MCF 10A (cell line): ENCODE measurements around the gene GPC5. TPM values are rescaled to one million over a fixed set of nuclear protein-coding genes. Genes with fewer than 3 reads are reported as not detected.

Experiments
- BruUV-seq: library from RNA; stranded (reverse); fragments of 400-500 nt; replicated peaks from 2 replicates; lab custom pipeline; 2021; lab: Mats Ljungman, UMichigan
- CTCF ChIA-PET: fragments of 300-600 bp; sonication (Branson Sonifier 250); formaldehyde crosslinking; extraction: SDS; loops from one replicate; lab custom pipeline; 2021; ENCODE audit warnings: antibody characterized with exemption, inconsistent platforms; lab: Yijun Ruan, JAX
- POLR2A ChIA-PET: fragments of 300-600, 350-650 bp; sonication (Branson Sonifier 250); formaldehyde crosslinking; extraction: SDS; loops from one replicate; lab custom pipeline; 2020; ENCODE audit warnings: antibody characterized with exemption, inconsistent platforms; lab: Yijun Ruan, JAX
- DNase-seq: peaks from one replicate; pipeline ENCODE4 v3.0.0-alpha.2; 2018; ENCODE audit not compliant: unreplicated experiment
- H3K27ac Mint-ChIP-seq: one replicate; pipeline ENCODE4 v1.8.0; 2022; ENCODE audit warnings: mild to moderate bottlenecking, low read depth, mixed read lengths; ENCODE audit not compliant: unreplicated experiment
- H3K27me3 Mint-ChIP-seq: one replicate; pipeline ENCODE4 v1.8.0; 2022; ENCODE audit warnings: mixed read lengths; ENCODE audit not compliant: insufficient read depth, unreplicated experiment
- H3K36me3 Mint-ChIP-seq: one replicate; pipeline ENCODE4 v1.8.0; 2022; ENCODE audit warnings: mild to moderate bottlenecking, moderate library complexity, mixed read lengths; ENCODE audit not compliant: insufficient read depth, unreplicated experiment
- H3K4me1 Mint-ChIP-seq: one replicate; pipeline ENCODE4 v1.8.0; 2022; ENCODE audit warnings: mixed read lengths; ENCODE audit not compliant: insufficient read depth, unreplicated experiment
- H3K4me3 Mint-ChIP-seq: one replicate; pipeline ENCODE4 v1.8.0; 2022; ENCODE audit warnings: mild to moderate bottlenecking, moderate library complexity, mixed read lengths; ENCODE audit not compliant: unreplicated experiment
- H3K9me3 Mint-ChIP-seq: one replicate; pipeline ENCODE4 v1.8.0; 2022; ENCODE audit warnings: mixed read lengths; ENCODE audit not compliant: unreplicated experiment
- intact Hi-C: fragments of 100-400 bp; cut with micrococcal nuclease; formaldehyde crosslinking; loops from 2 replicates; pipeline ENCODE4 v1.14.1; 2022
- total RNA-seq: library from RNA; stranded (reverse); gene quantifications from 2 replicates; pipeline ENCODE4 v1.2.3, GENCODE V29; 2022
- TF ChIP-seq, protein P1 (sequence below): fragments of 200-600 bp; IDR thresholded peaks from one replicate; pipeline ENCODE4 v1.8.0; 2022; ENCODE audit warnings: antibody characterized with exemption, mild to moderate bottlenecking; ENCODE audit not compliant: unreplicated experiment

GPC5 gene
- total RNA-seq, 1 experiment from 2014 or later = not detected

DNA sequence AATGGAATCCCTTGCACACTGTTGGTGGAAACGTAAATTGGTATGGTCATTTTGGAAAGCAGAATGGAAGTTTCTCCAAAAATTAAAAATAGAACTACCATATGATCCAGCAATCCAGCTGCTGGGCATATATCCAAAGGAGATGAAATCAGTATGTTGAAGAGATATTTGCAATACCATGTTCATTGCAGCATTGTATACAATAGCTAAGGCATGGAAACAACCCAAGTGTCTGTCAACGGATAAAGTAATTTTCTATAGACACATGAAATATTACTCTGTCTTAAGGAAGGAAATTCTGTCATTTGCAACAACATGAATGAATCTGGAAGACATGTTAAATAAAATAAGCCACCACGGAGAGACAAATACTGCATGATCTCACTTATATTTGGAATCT, 124.7 kb downstream of the GPC5 start:
- Mint-ChIP-seq H3K36me3 (no peaks in the 10 kb centered on the region), H3K9me3 (no peaks in the 10 kb centered on the region), H3K27ac (no peak overlapping the region), H3K4me3 (no peak overlapping the region), H3K27me3 (peaks cover 43% of the 10 kb centered on the region), H3K4me1 (no peaks in the 10 kb centered on the region)
- intact Hi-C loops = no loop called here
- TF ChIP-seq, protein P1, sequence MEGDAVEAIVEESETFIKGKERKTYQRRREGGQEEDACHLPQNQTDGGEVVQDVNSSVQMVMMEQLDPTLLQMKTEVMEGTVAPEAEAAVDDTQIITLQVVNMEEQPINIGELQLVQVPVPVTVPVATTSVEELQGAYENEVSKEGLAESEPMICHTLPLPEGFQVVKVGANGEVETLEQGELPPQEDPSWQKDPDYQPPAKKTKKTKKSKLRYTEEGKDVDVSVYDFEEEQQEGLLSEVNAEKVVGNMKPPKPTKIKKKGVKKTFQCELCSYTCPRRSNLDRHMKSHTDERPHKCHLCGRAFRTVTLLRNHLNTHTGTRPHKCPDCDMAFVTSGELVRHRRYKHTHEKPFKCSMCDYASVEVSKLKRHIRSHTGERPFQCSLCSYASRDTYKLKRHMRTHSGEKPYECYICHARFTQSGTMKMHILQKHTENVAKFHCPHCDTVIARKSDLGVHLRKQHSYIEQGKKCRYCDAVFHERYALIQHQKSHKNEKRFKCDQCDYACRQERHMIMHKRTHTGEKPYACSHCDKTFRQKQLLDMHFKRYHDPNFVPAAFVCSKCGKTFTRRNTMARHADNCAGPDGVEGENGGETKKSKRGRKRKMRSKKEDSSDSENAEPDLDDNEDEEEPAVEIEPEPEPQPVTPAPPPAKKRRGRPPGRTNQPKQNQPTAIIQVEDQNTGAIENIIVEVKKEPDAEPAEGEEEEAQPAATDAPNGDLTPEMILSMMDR = no peak
- POLR2A ChIA-PET = no interaction called here
- CTCF ChIA-PET = interaction anchor here (0.6 to 1.1 kb wide), 2 partner anchors 54 to 107 kb away, joined by 3 to 4 read pairs; no protein-coding TSS in a partner anchor
- no peak for DNase-seq
- BruUV-seq = no TSS peak

DNA sequence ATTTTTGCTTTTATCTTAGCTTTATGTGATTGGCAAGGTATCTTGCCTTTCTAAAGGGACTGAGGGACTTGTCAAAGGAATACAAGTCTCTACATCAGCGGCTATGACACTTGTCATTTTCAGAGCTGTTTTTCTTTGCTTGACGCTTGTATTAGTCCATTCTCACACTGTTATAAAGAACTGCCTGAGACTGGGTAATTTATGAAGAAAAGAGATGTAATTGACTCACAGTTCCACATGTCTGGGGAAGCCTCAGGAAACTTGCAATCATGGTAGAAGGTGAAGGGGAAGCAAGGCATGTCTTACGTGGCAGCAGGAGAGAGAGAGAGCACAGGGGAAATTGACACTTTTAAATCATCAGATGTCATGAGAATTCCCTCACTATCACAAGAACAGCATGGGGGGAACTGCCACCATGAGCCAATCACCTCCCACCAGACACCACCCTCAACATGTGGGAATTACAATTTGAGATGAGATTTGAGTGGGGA, 128.2 kb downstream of the GPC5 start:
- intact Hi-C loops = no loop called here
- ChIA-PET CTCF (no interaction called here), POLR2A (no interaction called here)
- no peak for DNase-seq
- TF ChIP-seq, protein P1 = no peak
- H3K36me3 Mint-ChIP-seq = no peaks in the 10 kb centered on the region
- no TSS peak for BruUV-seq
- peaks cover 75% of the 10 kb centered on the region for H3K27me3 Mint-ChIP-seq
- no peaks in the 10 kb centered on the region for H3K9me3 Mint-ChIP-seq
- no peak overlapping the region for H3K4me3 Mint-ChIP-seq
- no peak overlapping the region for H3K27ac Mint-ChIP-seq
- H3K4me1 Mint-ChIP-seq = no peaks in the 10 kb centered on the region

DNA sequence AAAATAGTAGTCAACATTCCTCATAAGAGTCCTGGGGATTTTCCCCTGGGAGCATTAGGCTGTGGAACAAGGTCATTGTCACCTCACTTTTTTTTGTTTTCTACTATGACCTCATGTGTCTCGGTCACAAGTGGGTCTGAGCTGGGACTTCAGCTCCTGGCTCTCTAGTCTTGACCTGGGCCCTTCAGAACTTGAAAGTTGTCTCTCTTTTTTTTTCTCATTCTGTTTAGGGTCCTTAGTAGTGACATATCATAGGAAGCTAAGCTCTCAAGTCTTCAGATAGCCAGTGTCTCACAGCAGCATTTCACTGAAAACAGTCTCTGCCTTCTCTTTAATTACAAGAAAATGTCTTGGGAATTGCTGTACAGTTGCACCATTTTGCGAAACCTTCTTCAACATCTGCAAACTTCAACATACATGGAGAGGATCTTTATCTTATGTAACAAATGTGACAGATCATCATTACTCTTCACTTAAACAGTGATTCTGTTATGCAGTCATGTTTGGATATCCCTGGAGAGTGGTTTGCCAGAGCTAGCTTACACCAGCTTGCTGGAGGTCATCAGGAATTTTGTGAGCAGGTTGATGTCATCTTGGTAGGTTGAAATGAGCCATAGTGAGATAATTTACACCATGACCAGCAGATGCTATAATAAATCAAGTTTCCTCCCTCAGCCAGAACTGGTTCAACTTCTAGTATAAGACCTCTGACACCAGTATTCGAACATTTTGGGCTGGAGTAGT, 131.5 kb downstream of the GPC5 start:
- H3K4me3 Mint-ChIP-seq = no peak overlapping the region
- DNase-seq = no peak
- H3K36me3 Mint-ChIP-seq = no peaks in the 10 kb centered on the region
- TF ChIP-seq, protein P1 = no peak
- H3K27me3 Mint-ChIP-seq = peaks cover 83% of the 10 kb centered on the region
- intact Hi-C loops = no loop called here
- BruUV-seq = no TSS peak
- H3K9me3 Mint-ChIP-seq = no peaks in the 10 kb centered on the region
- CTCF ChIA-PET = no interaction called here
- POLR2A ChIA-PET = no interaction called here
- no peak overlapping the region for H3K27ac Mint-ChIP-seq
- no peaks in the 10 kb centered on the region for H3K4me1 Mint-ChIP-seq

DNA sequence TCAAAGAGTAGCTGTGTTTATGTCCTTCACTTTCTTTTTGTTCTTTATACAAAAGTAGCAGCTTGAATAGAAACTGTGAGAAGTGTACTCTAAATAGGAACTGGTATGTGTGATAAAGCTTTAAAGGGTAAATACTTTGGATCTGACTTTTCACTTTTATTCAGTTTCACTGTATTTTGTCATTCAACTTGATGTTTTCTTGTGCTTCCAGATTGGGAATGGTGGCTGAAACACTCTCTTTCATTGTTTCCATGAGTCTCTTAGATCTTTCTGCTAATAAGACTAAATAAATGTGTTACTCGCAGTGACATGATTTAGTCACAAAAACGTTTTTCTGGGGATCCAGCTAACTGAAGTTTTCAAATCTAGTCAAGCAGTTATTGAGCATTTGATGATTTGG, 133.2 kb downstream of the GPC5 start:
- no peak for DNase-seq
- intact Hi-C loops = no loop called here
- Mint-ChIP-seq H3K27ac (no peak overlapping the region), H3K4me3 (no peak overlapping the region), H3K36me3 (no peaks in the 10 kb centered on the region), H3K27me3 (peaks cover 78% of the 10 kb centered on the region), H3K9me3 (no peaks in the 10 kb centered on the region), H3K4me1 (no peaks in the 10 kb centered on the region)
- TF ChIP-seq, protein P1 = no peak
- ChIA-PET CTCF (no interaction called here), POLR2A (no interaction called here)
- no TSS peak for BruUV-seq
